ENCODE results near the gene ARHGAP4. TPM values are rescaled to one million over a fixed set of nuclear protein-coding genes. Genes with fewer than 3 reads are reported as not detected.

Gene ARHGAP4
- polyA plus RNA-seq, 1 donor, result 21.5 TPM

GRCh38 chrX:153927672-153927921 is 1.5 kb upstream of the ARHGAP4 start:
- DNase-seq (ENCODE audit: low read depth), result no peak

- DNase-seq (ENCODE audit: low read depth), result peak; percentile 40
Measured at GRCh38 chrX:153926858-153927671, 1.0 kb upstream of the ARHGAP4 start.

- DNase-seq (ENCODE audit: low read depth), result no peak
Measured at GRCh38 chrX:153926552-153926857, 441 bp upstream of the ARHGAP4 start.

- no peak for DNase-seq (ENCODE audit: low read depth)
Measured at GRCh38 chrX:153925387-153925738, 701 bp downstream of the ARHGAP4 start.

- no peak for DNase-seq (ENCODE audit: low read depth)
Measured at GRCh38 chrX:153924149-153924861, 1.8 kb downstream of the ARHGAP4 start.

GRCh38 chrX:153922932-153923857 is 2.9 kb downstream of the ARHGAP4 start:
- DNase-seq (ENCODE audit: low read depth), result no peak

GRCh38 chrX:153921511-153922446 is 4.3 kb downstream of the ARHGAP4 start:
- DNase-seq (ENCODE audit: low read depth), result no peak

- DNase-seq (ENCODE audit: low read depth), result no peak
Measured at GRCh38 chrX:153921070-153921469, 5.0 kb downstream of the ARHGAP4 start.

GRCh38 chrX:153920546-153920945 is 5.5 kb downstream of the ARHGAP4 start:
- DNase-seq (ENCODE audit: low read depth), result no peak

GRCh38 chrX:153919281-153919680 is 6.8 kb downstream of the ARHGAP4 start:
- no peak for DNase-seq (ENCODE audit: low read depth)

- DNase-seq (ENCODE audit: low read depth), result no peak
Measured at GRCh38 chrX:153917869-153918268, 8.2 kb downstream of the ARHGAP4 start.

- DNase-seq (ENCODE audit: low read depth), result no peak
Measured at GRCh38 chrX:153913701-153914100, 12.4 kb downstream of the ARHGAP4 start.

- no peak for DNase-seq (ENCODE audit: low read depth)
Measured at GRCh38 chrX:153913211-153913610, 12.9 kb downstream of the ARHGAP4 start.

GRCh38 chrX:153911798-153912197 is 14.3 kb downstream of the ARHGAP4 start:
- DNase-seq (ENCODE audit: low read depth), result no peak

GRCh38 chrX:153910446-153910845 is 15.6 kb downstream of the ARHGAP4 start:
- no peak for DNase-seq (ENCODE audit: low read depth)

- DNase-seq (ENCODE audit: low read depth), result no peak
Measured at GRCh38 chrX:153909980-153910360, 16.1 kb downstream of the ARHGAP4 start.

- DNase-seq (ENCODE audit: low read depth), result no peak
Measured at GRCh38 chrX:153909024-153909979, 16.8 kb downstream of the ARHGAP4 start.

- DNase-seq (ENCODE audit: low read depth), result no peak
Measured at GRCh38 chrX:153908219-153908860, 17.7 kb downstream of the ARHGAP4 start.

GRCh38 chrX:153907456-153907855 is 18.6 kb downstream of the ARHGAP4 start:
- no peak for DNase-seq (ENCODE audit: low read depth)

Data from forelimb muscle (tissue), 1 donor.